Fibroblast of peridontal ligament (primary cell): ENCODE measurements around the gene CD3D.
"Not testable (repeated sequence)": the region's sequence is repeated elsewhere in the genome, so short reads cannot be mapped to it uniquely, and the experiment has no call there.

Source experiments
- DNase-seq: peaks from one replicate; pipeline ENCODE4 v3.0.0-alpha.2; 2010; ENCODE audit errors: extremely low read depth

CD3D gene

DNA sequence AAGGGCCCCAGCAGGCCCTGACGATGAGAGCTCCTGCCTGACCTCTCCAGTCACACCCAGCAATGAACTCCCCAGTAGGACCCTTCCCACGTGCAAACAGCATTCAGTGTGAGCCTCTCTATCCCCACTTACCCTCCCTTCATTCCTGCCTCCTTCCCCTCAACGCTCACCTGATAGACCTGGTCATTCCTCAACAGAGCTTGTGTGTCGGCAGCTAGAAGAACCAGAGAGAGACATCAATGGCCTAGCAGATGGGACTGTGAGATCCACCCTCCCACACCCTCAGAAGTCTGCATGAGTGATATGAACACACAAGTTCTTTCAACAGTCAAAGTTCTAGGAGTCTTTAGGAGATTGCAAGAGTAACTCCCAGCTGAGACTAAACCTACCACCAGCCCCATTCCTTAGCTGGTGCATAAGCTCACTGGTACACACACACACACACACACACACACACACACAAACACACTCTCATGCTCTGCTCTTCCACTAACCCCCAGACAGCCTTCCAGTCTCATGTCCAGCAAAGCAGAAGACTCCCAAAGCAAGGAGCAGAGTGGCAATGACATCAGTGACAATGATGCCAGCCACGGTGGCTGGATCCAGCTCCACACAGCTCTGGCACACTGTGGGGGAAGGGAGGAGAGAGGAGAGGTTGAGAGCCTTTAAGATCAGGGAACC is 3.1 kb downstream of the CD3D start:
- DNase-seq = no peak

DNA sequence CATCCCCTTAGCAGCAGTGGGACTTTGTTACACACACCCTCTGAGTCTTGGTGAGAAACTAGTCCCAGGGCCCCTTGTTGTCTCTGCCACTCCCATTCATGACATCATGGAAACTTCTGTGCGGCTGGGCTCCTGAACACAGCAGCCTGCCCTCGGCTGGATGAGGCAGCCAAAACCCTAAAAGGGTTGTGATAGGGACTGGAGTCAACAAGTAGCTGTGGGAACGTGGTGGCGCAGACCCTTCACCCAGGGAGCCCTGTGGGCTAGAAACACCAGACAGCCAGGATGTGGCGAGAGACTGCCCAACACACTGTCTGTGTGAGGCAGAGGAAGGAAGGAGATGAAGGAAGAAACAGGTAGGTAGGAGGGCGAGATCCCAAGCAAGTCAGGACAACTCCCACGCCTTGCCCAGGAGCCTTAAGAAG is 3.9 kb downstream of the CD3D start:
- DNase-seq = no peak

DNA sequence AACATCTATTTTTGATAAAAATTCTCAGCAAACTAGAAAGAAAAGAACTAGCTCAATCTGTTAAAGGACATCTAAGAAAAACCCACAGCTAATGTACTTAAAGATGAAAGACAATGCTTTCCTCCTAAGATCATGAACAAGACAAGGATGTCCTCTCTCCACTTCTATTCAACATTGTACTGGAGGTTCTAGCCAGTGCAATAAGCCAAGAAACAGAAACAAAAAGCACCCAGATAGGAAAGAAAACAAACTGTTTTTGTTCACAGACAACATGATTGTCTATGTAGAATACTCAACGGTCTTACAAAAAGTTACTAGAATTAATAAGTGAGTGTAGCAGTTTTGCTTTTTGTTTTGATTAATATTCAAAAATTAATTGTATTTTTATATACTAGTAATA is 7.8 kb downstream of the CD3D start:
- DNase-seq = no peak

DNA sequence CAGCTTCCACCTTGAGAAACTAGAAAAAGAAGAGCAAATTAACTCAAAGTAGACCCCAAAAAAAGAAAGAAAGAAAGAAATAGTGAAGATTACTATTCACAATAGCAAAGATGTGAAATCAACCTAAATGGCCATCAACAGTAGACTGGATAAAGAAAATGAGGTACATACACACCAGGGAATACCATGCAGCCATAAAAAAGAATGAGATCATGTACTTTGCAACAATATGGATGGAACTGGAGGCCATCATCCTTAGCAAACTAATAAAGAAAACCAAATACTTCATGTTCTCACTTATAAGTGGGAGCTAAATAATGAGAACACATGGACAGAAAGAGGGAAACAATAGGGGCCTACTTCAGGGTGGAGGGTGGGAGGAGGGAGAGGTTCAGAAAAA is 13.8 kb downstream of the CD3D start:
- no peak for DNase-seq

DNA sequence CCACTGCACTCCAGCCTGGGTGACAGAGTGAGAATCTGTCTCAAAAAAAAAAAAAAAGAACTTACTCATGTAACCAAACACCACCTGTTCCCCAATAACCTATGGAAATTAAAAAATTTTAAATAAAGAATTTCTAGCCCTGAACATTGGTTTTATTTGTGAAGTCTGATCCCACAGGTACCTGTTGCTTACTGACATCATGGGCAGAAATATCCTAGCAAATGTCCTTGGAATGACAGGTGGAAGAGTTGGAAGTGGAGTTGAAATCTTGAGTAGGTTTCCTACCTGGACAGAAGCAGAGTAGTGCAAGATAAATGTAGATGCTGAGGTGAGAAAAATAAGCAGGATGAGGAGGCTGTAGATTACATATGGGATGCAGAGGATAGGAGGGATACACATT is 17.2 kb downstream of the CD3D start:
- no peak for DNase-seq

DNA sequence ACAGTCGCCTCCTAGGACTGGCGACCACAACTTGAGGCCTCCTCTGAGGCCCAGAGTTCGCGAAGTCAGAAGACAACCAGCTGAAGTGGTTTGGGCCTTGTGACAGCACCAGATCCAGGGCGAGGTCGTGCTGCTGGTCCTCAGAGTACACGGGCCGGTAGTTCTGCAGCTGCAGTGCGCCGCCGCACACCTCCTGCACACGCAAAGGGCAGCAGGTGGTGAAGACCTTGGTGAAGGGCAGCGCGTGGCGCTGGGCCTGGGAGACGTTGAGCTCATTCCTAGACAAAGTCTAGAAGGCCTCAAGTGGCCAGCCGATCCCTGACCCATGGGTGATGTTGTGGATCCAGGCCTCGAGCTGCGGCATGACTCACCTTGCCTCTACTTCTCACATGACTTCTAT is 19.8 kb downstream of the CD3D start:
- DNase-seq = no peak

DNA sequence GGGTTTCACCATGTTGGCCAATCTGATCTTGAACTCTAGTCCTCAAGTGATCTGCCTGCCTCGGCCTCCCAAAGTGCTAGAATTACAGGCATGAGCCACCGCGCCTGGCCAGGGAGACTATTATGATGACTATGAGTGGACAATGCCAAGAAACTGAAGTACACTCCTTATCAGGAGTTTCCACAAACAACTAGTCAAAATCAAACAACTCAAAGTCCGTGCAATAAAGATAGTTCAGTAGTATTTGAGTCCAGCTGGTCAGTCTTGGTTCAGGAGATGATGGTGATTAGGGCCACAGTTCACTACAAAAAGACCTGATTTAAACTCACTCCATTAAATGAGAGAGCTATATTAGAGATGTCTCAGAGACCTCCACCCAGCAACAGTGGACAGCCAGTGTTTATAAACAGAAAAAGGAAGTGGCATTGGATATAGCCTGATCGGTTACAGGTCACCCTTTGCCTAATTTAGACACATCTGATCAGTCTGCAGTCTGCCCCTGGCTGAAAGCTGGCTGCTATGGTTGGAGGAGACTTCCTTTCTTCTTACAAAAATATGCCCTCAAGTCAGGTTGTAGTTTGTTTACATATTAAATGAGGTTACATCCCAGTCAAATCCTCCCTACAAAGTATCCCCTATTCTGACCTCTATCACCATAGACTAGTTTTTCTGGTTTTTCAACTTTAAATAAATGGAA is 21.0 kb downstream of the CD3D start:
- no peak for DNase-seq

DNA sequence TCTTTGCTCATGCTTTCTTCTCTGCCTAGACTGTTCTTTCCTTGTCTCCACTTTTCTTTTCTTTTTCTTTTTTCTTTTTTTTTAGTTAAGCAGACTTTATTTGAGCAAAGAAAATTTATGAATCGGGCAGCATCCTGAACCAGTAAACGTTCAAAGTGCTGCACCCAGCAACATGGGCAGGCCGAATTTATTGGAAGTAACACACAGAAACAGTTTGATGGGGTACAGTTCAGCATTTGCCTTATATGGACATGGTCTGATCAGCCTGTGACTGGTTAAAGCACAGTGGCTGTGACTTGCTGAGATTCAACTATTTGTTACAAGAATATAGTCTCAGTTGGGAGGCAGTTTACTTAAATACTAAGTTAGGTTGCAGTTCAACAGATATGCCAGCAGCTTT is 22.0 kb downstream of the CD3D start:
- DNase-seq = no peak

DNA sequence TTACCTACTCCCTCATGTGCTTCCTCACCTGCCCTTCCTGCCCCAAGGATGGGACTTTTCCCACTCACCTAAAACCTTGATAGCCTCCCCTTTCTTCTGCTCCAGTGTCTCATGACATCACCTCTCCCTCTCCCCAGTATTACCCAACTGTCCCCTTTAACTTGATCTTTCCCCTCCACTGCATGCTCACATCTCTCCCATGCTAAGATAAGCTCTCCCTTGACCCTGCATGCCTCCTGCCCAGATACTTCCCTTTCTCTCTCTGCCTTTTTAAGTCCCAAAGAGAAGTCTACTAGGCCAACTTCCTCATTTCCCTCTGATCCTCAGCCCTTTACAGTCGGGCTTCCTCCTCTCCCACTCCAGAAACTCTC is 23.2 kb downstream of the CD3D start:
- no peak for DNase-seq

DNA sequence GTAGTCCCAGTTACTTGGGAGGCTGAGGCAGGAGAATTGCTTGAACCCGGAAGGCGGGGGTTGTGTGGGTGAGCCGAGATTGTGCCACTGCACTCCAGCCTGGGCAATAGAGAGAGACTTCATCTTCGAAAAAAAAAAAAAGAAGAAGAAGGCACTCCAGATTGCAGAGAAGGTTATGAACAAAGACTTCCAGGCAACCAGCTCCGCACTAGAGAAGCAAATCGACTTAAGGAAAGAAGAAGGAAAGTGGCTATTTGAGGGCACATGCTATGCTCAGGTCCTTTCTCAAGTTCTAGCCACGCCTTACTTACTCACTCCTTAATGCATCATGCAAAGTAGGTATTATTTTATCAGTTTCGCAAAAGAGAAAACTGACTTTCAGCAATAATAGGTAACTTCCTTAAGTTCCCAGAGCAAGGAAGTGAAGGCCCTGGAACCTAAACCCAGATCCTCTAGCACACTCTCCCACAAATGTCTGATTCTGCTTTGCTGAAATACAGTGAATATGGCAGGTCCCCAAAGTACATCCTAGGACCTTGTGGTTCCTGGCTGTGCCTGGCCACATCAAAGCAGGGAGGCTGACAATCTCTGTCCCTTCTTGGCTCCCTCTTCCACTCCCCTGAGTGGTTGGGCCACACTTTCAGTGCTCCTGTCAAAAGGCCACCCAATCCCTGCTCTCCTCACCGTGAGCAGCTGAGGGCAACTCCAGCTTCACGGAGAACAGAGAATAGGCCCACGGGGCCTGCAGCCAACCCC is 23.7 kb downstream of the CD3D start:
- no peak for DNase-seq

DNA sequence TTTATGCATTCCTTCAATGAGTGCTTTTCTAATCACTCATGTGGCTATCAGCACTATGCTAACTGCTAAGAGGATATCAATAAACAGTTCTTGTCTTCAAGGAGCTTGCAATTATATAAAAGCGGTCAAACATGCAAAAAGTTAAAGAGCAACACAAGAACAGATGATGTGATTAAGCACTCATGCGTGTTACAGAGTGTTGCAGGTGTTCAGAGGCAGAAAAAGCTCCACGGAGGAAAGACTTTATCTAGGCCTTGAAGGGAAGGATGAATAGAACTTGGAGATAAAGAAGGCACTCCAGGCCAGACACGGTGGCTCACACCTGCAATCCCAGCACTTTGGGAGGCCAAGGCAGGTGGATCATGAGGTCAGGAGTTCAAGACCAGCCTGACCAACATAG is 24.4 kb downstream of the CD3D start:
- no peak for DNase-seq

DNA sequence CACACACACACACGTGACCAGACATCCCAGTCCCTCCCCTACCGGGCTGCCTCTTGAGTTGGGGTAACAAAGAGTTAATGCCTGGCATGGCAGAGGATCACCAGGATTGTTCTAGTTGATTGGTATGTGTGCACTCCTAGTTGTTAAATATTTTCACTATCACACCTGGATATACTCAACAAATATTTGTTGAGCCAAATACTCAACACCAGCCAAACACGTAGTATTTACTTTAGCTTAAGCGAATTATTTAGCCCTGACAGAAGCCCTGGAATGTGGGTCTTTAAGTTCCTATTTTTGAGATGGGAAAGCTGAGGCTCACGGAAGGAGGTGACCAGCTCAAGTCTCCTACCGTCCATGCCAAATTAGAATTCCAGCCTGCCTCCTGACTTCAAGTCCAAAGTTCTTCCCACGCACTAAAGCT is 27.5 kb downstream of the CD3D start:
- no peak for DNase-seq

DNA sequence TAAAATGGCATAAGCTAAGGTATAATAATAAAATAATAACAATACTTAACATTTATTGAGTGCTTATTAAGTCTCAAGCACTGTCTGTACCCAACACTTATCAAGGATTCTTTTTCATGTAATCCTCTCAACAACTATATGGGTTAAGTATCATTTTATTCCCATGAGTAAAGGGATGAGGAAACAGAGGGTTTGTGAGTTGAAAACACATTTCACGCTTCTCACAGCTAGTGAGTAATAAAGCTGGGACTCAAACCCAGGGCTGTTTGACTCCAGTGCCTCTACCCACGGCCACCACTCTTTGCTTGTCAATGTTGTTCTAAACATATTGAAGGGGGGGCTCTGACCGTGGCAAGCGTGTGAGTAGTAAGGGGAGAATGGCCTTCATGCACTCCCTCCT is 29.3 kb downstream of the CD3D start:
- no peak for DNase-seq

DNA sequence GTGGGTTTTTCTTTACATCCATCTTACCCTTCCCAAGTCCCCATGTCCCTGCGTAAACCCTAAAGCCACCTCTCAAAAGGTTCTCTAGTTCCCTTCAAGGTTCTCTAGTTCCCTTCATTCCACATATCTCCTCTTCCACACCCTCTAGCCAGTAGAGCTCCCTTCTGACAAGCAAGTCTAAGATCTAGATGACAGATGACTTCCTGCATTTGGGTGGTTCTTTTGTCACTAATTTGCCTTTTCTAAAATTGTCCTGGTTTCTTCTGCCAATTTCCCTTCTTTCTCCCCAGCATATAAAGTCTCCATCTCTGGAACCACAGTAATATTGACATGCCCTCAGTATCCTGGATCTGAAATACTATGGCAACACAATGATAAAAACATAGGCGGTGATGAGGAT is 30.2 kb downstream of the CD3D start:
- DNase-seq = no peak

DNA sequence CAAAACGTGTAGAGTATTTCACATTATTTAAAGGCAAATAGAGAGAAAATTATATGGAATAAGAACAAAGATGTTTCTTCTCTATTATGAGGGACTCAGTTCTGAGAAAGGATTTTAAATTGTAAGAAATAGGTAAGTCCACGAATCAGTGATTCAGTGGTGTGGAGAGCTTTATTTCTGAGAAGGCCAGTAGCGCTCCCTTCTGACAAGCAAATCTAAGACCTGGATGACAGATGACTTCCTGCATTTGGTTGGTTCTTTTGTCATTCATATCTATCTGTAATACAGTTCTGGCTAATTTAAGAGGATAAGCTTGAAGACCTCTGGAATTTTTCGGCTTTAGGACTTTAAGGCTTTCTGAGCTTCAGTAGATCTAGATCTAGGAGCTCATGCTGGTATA is 31.0 kb downstream of the CD3D start:
- no peak for DNase-seq

DNA sequence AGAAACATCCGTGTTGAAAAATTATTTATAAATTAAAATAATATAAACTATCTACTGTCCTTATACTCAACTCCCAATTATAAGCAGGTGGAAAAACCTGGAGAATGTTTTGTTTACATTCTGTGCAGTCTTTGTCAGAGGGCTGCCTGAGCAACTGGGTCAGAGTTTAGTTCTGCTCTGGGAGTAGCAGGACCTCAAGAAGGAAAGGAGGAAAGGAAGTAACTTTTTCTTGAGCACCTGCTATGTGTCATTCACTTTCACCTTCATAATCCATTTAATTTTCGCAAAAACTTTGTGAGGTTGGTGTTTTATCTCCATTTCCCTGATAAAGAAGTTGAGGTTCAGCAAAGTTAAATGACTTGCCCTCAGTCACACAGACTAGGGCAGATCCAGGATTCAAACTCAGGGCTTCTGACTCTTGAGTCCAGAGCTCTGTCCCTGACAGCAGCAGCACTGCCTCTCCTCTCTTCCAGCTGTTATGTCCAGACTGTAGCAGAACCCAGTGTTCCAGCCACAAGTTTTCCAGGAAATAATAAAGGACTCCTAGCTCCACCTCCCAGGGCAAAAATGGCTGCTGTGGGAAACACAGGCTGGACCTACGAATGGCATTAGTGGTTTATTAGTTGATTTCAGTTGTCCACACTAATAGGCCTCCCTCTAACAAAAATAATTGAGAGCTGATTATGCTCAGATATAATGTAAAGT is 31.6 kb downstream of the CD3D start:
- no peak for DNase-seq

DNA sequence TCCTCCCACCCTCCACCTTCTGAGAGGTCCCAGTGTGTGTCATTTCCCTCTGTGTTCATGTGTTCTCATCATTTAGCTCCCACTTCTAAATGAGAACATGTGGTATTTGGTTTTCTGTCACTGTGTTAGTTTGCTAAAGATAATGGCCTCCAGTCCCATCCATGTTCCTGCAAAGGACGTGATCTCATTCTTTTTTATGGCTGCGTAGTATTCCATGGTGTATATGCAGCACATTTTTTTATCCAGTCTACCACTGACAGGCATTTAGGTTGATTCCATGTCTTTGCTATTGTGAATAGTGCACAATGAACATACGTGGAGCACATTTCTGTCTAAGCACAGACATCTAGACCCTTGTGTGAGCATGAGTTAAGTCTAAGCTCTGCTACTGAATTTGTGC is 32.2 kb downstream of the CD3D start:
- no peak for DNase-seq

DNA sequence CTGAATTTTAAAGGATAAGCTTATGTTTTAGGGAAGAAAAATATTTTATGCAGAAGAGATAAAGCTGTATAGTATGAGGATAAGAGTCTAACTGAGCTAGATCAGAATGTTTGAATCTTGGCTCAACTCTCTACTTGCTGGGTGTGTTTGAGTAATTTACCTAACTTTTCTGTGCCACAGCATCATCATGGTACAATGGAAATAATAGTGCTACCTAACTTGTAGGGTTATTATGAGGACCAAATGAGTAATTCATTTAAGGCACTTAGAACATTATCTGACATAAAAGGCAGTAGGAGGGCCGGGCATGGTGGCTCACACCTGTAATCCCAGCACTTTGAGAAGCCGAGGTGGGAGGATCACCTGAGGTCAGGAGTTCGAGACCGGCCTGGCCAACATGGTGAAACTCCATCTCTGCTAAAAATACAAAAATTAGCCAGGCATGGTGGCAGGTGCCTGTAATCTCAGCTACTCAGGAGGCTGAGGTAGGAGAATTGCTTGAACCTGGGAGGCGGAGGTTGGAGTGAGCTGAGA is 33.4 kb downstream of the CD3D start:
- not testable (repeated sequence) for DNase-seq

DNA sequence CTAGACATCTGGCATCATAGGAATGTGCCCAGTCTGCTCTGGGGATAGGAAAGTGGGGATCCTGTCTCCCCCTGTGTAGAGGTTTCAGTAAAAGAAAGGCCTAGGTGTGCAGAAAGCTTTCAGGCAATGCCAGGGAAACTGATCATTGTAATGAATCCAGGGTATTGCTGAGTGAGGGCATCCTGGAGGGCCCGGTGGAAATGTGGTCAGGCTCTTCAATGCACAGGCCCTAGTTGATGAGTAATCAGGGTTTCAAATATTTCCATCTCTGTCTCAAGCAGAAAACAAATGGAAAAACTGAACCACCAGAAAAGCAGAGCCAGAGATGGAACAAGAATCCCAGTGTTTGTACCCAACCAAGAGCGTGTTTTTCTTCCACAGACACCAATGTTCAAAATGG is 35.9 kb downstream of the CD3D start:
- no peak for DNase-seq

DNA sequence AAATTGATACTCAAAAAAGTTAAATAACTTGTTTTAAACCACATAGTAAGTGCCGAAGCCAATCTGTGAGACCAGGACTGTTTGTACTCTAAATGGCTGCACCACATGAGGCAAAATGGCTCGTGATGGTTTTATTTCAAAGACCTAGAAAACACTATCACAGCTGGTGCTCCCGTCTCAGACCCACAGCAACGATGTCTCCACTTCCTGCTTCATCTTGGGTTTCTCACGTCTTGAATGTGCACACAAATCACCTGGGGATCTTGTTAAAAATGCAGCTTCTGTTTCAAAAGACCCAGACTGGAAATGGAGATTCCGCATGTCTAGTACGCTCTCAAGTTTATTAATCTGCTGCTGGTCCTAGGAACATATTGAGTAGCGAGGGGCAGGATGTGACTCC is 36.8 kb downstream of the CD3D start:
- DNase-seq = no peak

DNA sequence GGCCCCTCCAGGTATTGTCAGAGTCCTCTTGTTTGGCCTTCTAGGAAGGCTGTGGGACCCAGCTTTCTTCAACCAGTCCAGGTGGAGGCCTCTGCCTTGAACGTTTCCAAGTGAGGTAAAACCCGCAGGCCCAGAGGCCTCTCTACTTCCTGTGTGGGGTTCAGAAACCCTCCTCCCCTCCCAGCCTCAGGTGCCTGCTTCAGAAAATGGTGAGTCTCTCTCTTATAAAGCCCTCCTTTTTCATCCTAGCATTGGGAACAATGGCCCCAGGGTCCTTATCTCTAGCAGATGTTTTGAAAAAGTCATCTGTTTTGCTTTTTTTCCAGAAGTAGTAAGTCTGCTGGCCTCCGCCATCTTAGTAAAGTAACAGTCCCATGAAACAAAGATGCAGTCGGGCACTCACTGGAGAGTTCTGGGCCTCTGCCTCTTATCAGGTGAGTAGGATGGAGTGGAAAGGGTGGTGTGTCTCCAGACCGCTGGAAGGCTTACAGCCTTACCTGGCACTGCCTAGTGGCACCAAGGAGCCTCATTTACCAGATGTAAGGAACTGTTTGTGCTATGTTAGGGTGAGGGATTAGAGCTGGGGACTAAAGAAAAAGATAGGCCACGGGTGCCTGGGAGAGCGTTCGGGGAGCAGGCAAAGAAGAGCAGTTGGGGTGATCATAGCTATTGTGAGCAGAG is 37.8 kb downstream of the CD3D start, which contains the start of gene CD3E:
TSS of gene CD3E (plus strand) at position 163 of the 681 bp plus-strand sequence. CDS start at position 386, 223 bp downstream.
- no peak for DNase-seq

DNA sequence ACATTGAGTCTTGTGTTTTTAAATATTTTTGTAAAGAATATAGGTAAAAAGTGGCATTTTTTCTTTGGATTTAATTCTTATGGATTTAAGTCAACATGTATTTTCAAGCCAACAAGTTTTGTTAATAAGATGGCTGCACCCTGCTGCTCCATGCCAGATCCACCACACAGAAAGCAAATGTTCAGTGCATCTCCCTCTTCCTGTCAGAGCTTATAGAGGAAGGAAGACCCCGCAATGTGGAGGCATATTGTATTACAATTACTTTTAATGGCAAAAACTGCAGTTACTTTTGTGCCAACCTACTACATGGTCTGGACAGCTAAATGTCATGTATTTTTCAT is 38.3 kb downstream of the CD3D start:
- no peak for DNase-seq
